Right cardiac atrium (tissue), 5 donors: Measurements from ENCODE around the gene OR5H1. TPM values are rescaled to one million over a fixed set of nuclear protein-coding genes. Genes with fewer than 3 reads are reported as not detected.
"Not testable (repeated sequence)": the region's sequence is repeated elsewhere in the genome, so short reads cannot be mapped to it uniquely, and the experiment has no call there.

Experiments
- ATAC-seq, 2 donors: fragments of 200-7000 bp; cut with Tn5 transposase; one replicate each; pipeline versions ENCODE4 v1.8.0 to v1.9.1; 2020; ENCODE audit warnings: moderate library complexity in 2 of 2, mild to moderate bottlenecking in 1 of 2
- DNase-seq, 3 donors: peaks; one replicate each; pipeline ENCODE4 v3.0.0-alpha.2; 2020
- H3K27ac ChIP-seq: one replicate; pipeline ENCODE4 v1.5.1; 2013; ENCODE audit warnings: mild to moderate bottlenecking, low read length, control low read depth, moderate library complexity
- H3K27me3 ChIP-seq: one replicate; pipeline ENCODE4 v1.6.1; 2013; ENCODE audit not compliant: control insufficient read depth, insufficient read depth
- H3K4me1 ChIP-seq: one replicate; pipeline ENCODE4 v1.6.1; 2013; ENCODE audit warnings: low read length; ENCODE audit not compliant: control insufficient read depth, insufficient read depth
- H3K4me3 ChIP-seq: one replicate; pipeline ENCODE4 v1.5.1; 2013; ENCODE audit warnings: low read length, control low read depth
- H3K9me3 ChIP-seq: one replicate; pipeline ENCODE4 v1.6.1; 2013; ENCODE audit warnings: low read length; ENCODE audit not compliant: control insufficient read depth
- WGBS: extraction: QIAGEN DNeasy Blood & Tissue Kit; methylation state at CpG from one replicate; pipeline ENCODE4 v1.1.7; 2013; 5-methylcytosine and 5-hydroxymethylcytosine counted together
- intact Hi-C, 4 donors: fragments of 100-400 bp; cut with DNase I; formaldehyde crosslinking; loops; one replicate each; pipeline versions ENCODE4 v1.11.0 to v1.14.0; 2022 to 2023
- polyA plus RNA-seq: library from polyadenylated mRNA; stranded (reverse); fragments of 200-250 nt; gene quantifications from one replicate; pipeline ENCODE4 v1.2.3, GENCODE V29; 2013
- total RNA-seq, 4 donors: library from RNA; stranded (reverse); fragmentation: NEBNext Ultra II Directional; extraction: Animal tissue kit (Norgen Biotek cat#: 25700); gene quantifications; one replicate each; pipeline ENCODE4 v1.2.1, GENCODE V29; 2021
- donor health status: healthy with polysubstance abuse.
- donor health status: DM: no; HTN: yes; CAD: no.
- donor health status: DM: no; HTN: no; CAD: no.
- donor health status: DM: no; HTN: yes; CAD: no; lungs with severe emphysema.
- donor health status: DM: yes; HTN: yes; CAD: no.

OR5H1 gene
- total and polyA plus RNA-seq, 5 donors, result not detected

DNA sequence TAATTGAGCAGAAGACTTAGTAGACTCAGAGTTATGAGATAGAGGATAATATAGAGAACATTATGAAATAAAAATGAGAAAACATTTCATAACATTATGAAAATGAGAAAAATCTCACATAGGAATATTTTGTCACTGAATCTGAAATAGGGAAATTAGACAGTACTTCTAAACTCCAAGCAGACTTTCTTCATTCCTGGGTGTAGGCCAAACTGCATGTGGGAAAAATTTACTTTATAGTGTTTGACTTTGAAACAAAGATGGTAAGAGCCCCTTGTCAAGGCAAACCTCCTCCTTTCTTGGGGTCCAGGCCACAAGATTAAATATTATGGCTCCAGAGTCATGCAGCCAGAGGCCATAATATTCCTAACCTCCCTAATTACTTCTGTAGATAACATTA, 10.0 kb downstream of the OR5H1 start:
- ATAC-seq, result no peak

DNA sequence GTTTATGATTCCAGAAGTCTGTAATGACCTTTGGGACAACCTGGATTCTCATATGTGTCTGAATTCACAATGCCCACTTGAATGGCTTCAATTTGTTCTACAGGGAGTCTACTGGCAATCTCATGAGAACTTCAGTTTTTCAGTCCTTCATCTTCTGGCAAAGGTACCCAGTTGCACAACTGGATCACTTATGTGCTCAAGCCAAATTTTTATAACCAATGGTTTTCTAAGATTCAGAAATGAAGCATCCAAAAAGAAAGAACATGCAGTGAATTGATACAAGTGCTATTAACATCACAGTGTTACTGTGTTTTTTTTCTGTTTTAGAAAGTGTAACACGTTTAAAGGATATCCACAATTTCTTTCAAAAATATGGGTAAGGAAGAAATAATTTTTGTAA, 16.7 kb downstream of the OR5H1 start, which contains the start of gene OR5H14:
TSS of gene OR5H14 (plus strand) at position 301 of the 400 bp plus-strand sequence. CDS start 1,907 bp downstream, outside the sequence.
- H3K4me3 ChIP-seq, result no peak within 1 kb of the TSS
- H3K27ac ChIP-seq, result no peak within 1 kb of the TSS
- no peaks in the 10 kb centered on the region for H3K27me3 ChIP-seq
- intact Hi-C loops, result no loop called here
- H3K4me1 ChIP-seq, result no peaks in the 10 kb centered on the region
- no peaks in the 10 kb centered on the region for H3K9me3 ChIP-seq
- no peak for DNase-seq
- no peak for ATAC-seq
- 63% methylated on average over 1 of the region's 1 CpG for WGBS

More for the DNA sequence above, 10.0 kb downstream of the OR5H1 start:
- Histone ChIP-seq H3K27ac (no peak overlapping the region), H3K27me3 (no peaks in the 10 kb centered on the region), H3K9me3 (no peaks in the 10 kb centered on the region), H3K4me3 (no peak overlapping the region), H3K4me1 (no peaks in the 10 kb centered on the region)
- intact Hi-C loops, result no loop called here
- DNase-seq, result no peak

DNA sequence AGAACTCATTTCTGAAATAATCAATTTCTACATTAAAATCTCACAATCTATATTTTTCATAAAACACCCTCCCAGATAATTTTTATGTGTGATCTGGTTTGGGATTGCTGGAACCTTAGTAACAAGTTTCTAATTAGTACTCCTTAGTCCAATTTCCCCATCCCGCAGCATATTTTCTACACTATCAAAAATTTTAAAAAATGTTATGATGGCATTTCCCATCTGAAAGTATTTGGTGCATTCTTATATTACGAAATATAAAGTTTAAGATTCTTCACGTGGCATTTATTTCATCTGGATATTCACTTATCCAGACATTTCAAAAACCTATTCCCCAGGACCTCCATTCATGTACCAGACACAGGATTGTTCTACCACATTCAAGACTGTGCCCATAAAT, 18.2 kb downstream of the OR5H1 start:
- WGBS, result 62% methylated on average over 3 of the region's 3 CpGs
- intact Hi-C loops, result no loop called here
- no peak overlapping the region for H3K4me3 ChIP-seq
- no peaks in the 10 kb centered on the region for H3K27me3 ChIP-seq
- no peaks in the 10 kb centered on the region for H3K4me1 ChIP-seq
- ATAC-seq, result no peak
- no peaks in the 10 kb centered on the region for H3K9me3 ChIP-seq
- H3K27ac ChIP-seq, result no peak overlapping the region
- DNase-seq, result no peak

DNA sequence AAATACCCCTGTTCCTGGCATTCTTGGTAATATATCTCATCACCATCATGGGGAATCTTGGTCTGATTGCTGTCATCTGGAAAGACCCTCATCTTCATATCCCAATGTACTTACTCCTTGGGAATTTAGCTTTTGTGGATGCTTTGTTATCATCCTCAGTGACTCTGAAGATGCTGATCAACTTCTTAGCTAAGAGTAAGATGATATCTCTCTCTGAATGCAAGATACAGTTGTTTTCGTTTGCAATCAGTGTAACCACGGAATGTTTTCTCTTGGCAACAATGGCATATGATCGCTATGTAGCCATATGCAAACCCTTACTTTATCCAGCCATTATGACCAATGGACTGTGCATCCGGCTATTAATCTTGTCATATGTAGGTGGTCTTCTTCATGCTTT, 18.9 kb downstream of the OR5H1 start:
- H3K9me3 ChIP-seq, intact Hi-C loops, H3K4me3 ChIP-seq, H3K27ac ChIP-seq, H3K27me3 ChIP-seq, ATAC-seq, DNase-seq, H3K4me1 ChIP-seq: not testable (repeated sequence)
- WGBS, result 80% methylated on average over 4 of the region's 4 CpGs

GRCh38 chr3:98151241-98151640, 20.7 kb downstream of the OR5H1 start:
- WGBS, result 26% methylated on average over 5 of the region's 5 CpGs
- DNase-seq (no peak), ATAC-seq (no peak)
- Histone ChIP-seq H3K4me1 (no peaks in the 10 kb centered on the region), H3K4me3 (no peak overlapping the region), H3K9me3 (no peaks in the 10 kb centered on the region), H3K27ac (no peak overlapping the region), H3K27me3 (no peaks in the 10 kb centered on the region)
- intact Hi-C loops, result no loop called here

- Histone ChIP-seq H3K4me3 (no peak within 1 kb of the TSS), H3K27ac (no peak within 1 kb of the TSS), H3K9me3 (no peaks in the 10 kb centered on the region), H3K27me3 (no peaks in the 10 kb centered on the region), H3K4me1 (no peaks in the 10 kb centered on the region)
- intact Hi-C loops, result no loop called here
- ATAC-seq (no peak), DNase-seq (no peak)
- 91% methylated on average over 3 of the region's 3 CpGs for WGBS
Observed at GRCh38 chr3:98166396-98166795, 35.9 kb downstream of the OR5H1 start, which contains the start of gene OR5H15. Gene OR5H15, plus strand, starts transcription at chr3:98166696. Its CDS starts 2,004 bp downstream, at chr3:98168700.

DNA sequence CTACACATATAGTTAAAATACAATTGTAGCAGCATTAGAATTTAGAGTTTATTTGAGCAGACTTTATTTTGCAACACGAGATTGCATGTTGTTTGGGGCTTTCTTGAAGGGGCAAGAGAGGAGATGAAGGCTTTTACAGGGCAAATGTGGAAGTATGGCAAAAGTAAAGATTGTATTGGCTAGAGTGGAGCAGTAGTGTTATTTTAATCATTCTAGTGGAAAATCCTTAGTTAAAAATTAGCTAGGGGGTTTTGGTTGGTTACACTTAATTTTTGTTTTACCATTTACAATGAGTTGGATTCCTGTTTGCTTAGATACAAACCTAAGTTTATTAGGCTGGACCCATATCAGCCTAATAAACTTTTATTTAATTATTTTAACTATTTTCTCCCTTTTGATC, 40.5 kb downstream of the OR5H1 start:
- no peaks in the 10 kb centered on the region for H3K27me3 ChIP-seq
- H3K27ac ChIP-seq, result no peak overlapping the region
- H3K4me3 ChIP-seq, result no peak overlapping the region
- ATAC-seq, result no peak
- H3K9me3 ChIP-seq, result no peaks in the 10 kb centered on the region
- intact Hi-C loops, result no loop called here
- DNase-seq, result no peak
- H3K4me1 ChIP-seq, result no peaks in the 10 kb centered on the region
- WGBS, result 58% methylated on average over 1 of the region's 1 CpG

GRCh38 chr3:98172621-98173020, 42.1 kb downstream of the OR5H1 start:
- Histone ChIP-seq H3K9me3 (no peaks in the 10 kb centered on the region), H3K4me1 (no peaks in the 10 kb centered on the region), H3K4me3 (no peak overlapping the region), H3K27me3 (no peaks in the 10 kb centered on the region), H3K27ac (no peak overlapping the region)
- DNase-seq, result no peak
- intact Hi-C loops, result no loop called here
- 69% methylated on average over 7 of the region's 7 CpGs for WGBS
- ATAC-seq, result no peak

DNA sequence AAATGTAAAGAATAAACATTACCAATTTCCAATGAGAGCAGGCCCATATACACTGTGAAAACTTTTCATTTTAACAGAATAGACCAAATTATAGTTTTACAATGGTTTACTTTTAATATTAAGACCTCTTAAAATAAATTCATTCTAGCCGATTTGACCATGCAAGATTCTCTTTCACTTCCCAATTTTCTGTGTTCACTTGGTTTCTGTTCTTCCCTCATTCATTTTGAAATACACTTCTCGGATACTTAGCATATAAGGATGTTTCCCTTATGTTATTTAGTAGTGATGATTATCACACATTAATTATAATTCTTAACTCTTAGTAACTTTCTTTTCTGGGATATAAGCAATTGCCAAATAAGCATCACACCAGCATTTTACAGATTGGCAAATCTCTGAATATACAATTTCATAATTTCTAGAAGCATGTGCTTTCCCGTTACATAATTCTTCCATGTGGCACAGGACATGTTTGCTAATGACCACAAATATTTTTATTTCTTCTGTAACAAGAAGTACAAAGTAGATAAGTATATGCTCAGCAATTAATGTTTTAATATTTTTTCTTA, 49.9 kb downstream of the OR5H1 start:
- Histone ChIP-seq H3K27me3 (no peaks in the 10 kb centered on the region), H3K4me1 (no peaks in the 10 kb centered on the region), H3K9me3 (no peaks in the 10 kb centered on the region), H3K27ac (no peak overlapping the region), H3K4me3 (no peak overlapping the region)
- intact Hi-C loops, result no loop called here
- ATAC-seq (no peak), DNase-seq (no peak)
- WGBS, result 80% methylated on average over 3 of the region's 3 CpGs

DNA sequence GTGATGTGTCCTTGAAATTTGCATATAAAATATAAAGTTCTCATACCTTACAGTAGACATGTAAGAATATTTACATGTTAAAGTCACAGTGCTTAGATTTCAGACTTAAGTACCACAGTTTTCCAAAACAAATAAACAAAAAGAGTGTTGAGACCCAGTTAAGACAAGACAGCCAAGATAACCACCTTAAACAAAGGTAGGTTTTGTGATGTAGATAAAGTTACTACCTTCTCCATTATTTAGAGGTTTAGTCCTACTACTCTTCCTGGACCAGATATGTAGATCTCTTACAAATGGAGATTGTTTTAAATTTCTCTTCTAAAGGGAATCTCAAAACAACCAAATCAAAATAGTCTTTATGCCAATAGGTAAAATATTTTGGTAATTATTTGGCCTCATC, 51.7 kb downstream of the OR5H1 start:
- ATAC-seq (no peak), DNase-seq (no peak)
- Histone ChIP-seq H3K4me3 (no peak overlapping the region), H3K4me1 (no peaks in the 10 kb centered on the region), H3K9me3 (no peaks in the 10 kb centered on the region), H3K27ac (no peak overlapping the region), H3K27me3 (no peaks in the 10 kb centered on the region)
- intact Hi-C loops, result no loop called here

GRCh38 chr3:98185180-98185579, 54.7 kb downstream of the OR5H1 start:
- no peaks in the 10 kb centered on the region for H3K4me1 ChIP-seq
- intact Hi-C loops, result no loop called here
- H3K9me3 ChIP-seq, result no peaks in the 10 kb centered on the region
- DNase-seq (no peak), ATAC-seq (no peak)
- H3K27me3 ChIP-seq, result no peaks in the 10 kb centered on the region
- H3K27ac ChIP-seq, result no peak overlapping the region
- no peak overlapping the region for H3K4me3 ChIP-seq
